ENCODE measurements around the gene DDX54.

DDX54 gene, protein sequence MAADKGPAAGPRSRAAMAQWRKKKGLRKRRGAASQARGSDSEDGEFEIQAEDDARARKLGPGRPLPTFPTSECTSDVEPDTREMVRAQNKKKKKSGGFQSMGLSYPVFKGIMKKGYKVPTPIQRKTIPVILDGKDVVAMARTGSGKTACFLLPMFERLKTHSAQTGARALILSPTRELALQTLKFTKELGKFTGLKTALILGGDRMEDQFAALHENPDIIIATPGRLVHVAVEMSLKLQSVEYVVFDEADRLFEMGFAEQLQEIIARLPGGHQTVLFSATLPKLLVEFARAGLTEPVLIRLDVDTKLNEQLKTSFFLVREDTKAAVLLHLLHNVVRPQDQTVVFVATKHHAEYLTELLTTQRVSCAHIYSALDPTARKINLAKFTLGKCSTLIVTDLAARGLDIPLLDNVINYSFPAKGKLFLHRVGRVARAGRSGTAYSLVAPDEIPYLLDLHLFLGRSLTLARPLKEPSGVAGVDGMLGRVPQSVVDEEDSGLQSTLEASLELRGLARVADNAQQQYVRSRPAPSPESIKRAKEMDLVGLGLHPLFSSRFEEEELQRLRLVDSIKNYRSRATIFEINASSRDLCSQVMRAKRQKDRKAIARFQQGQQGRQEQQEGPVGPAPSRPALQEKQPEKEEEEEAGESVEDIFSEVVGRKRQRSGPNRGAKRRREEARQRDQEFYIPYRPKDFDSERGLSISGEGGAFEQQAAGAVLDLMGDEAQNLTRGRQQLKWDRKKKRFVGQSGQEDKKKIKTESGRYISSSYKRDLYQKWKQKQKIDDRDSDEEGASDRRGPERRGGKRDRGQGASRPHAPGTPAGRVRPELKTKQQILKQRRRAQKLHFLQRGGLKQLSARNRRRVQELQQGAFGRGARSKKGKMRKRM

DNA sequence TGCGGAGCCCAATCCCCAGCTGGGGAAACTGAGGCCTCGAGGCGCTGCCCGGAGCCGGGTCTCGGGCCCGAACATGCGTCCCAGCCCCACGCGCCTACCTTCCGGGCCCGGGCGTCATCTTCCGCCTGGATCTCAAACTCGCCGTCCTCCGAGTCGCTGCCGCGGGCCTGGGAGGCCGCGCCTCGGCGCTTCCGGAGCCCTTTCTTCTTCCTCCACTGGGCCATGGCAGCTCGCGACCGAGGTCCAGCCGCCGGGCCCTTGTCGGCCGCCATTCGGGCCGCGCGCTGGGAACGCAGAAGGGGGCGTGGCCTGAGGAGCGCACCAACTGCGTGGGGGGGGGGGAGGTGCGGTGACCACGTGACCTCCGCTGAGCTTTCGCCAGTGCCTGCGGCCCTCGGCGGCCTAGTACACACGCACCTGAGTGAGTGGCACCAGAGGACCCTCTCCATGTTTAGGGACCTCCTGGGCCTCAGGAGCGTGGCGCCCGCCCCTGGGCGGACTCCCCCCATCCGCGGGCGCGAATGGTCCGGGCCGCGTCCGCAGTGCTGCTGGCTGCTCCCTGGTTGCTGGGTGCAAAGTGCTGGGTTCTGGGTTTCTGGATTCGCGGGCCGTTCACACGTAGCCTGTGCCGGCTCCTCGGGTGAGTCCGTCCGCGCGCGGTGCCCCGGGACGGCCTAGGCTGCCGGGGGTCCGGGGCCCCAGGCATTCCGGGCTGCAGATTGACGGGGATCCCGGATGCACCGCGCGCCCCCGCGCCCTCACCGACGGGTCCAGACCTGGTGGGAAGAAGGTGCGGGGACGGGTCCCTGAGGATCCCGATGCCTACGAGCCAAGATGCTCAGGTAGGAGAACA is at the start of gene DDX54, which contains the start of gene RITA1:
Gene DDX54 (minus strand): TSS at position 299 of the 853 bp plus-strand sequence. CDS start 27 bp downstream, at position 272.
Gene RITA1 (plus strand): TSS at position 542 of the 853 bp plus-strand sequence. CDS start 1,026 bp downstream, outside the sequence.
- DNase-seq (ENCODE audit: low read depth in 2 of 2), result no peak

DNA sequence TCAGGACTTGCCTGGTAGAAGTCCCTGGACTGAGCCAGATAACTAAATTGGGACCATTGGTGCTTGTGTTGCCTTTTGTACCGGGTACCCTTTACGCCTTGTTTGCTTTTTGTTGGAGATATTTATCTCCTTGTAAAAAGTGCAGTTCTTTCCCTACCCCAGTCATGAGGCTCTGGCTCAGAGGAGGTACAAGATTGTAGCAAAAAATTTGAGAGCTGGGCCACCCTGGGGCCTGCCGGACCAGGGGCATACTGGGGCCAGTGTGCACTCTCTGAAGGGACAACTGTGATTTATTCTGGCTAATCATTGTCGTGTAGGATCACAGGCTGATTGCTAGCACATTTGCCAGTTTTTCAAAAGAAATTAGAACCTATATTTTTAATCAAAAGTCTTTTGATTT is 49.2 kb upstream of the DDX54 start:
- no peak for DNase-seq (ENCODE audit: low read depth in 2 of 2)

DNA sequence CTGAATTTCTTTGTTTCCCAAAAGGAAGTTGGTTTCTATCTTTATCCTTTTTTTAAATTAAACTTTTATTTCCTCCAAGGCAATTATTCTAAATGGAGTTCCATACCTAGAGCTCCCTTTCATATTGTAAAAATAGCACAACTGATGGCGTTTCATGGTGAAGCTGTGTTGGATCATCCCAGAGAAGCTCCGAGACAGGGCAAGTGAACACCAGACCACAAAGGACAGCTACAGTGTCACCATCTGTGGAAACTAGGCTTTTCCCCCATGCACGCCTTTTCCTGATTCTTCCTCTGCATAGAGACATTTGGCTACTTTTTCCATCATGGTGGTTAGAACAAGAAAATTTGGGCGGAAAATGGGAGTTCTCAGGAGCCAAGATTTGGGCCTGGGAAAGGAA is 48.7 kb upstream of the DDX54 start:
- no peak for DNase-seq (ENCODE audit: low read depth in 2 of 2)

DNA sequence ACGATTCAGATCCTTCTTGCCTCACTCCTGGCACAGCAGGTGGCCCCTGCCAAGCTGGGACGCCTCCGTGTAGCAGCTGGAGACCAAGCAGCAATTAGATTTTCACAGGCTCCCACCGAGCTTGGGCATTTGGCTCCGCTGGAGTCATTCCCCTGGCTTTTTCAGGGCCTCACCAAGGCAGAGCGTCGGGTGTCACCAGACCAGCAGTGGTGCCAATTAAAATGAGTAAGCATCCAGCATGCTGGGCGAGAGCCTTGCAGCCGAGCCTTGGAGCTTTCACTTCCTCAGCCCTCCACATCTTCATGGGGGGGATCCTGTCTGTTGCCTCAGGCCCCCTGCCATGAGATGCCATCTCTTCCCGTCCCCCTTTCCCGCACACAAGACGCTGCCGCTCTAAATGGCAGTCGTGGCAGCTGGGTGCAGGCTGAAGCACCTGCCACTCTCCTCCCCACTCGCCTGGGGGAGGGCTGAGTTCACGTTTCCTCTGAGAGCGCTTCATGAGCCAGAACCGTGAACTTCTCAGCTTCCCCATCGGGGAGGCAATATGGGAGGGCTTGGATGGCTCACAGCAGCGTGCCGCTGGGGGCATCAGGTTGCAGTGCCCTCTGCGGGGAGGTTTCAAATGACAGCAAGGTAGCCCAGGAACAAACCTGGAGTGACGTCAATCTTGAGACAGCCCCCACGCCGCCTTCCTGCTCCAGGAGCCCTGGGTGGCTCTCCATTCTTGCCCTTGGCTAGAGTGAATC is 47.7 kb upstream of the DDX54 start:
- no peak for DNase-seq (ENCODE audit: low read depth in 2 of 2)

DNA sequence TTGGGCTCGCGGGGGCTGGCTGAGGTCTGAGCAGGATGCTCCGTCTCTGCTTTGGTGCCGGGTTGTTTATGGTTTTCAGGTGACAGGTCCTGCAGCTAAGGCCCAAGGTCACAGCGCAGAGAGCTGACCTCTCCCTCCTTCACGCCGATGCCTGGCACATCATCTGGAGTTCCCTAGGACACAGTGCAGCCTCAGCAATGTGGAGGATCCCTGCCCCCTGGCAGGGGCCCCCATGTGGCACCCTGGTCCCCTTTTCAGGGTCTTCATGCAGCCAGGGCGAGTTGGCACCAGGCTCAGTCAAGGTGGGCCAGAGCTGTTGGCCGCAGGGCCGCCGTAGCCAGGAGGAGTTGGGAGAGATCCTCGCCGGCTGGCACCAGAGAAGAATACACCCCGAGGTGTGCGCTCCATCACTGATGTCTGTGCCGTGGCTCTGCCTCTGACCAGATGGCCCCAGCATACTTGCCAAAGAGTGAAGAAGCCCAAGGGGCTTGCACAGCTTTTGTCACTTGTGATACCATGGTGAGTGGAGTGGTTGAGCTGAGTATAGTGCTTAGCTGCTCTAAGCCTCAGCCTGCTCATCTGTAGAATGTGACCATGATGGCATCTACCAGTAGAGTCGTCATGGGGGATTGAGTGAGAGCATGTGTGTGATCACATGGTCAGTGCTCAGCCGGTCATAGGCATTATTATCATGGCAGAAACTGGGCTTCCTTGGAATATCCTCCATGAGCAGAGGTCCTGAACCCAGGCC is 47.0 kb upstream of the DDX54 start:
- DNase-seq (ENCODE audit: low read depth in 2 of 2), result no peak

DNA sequence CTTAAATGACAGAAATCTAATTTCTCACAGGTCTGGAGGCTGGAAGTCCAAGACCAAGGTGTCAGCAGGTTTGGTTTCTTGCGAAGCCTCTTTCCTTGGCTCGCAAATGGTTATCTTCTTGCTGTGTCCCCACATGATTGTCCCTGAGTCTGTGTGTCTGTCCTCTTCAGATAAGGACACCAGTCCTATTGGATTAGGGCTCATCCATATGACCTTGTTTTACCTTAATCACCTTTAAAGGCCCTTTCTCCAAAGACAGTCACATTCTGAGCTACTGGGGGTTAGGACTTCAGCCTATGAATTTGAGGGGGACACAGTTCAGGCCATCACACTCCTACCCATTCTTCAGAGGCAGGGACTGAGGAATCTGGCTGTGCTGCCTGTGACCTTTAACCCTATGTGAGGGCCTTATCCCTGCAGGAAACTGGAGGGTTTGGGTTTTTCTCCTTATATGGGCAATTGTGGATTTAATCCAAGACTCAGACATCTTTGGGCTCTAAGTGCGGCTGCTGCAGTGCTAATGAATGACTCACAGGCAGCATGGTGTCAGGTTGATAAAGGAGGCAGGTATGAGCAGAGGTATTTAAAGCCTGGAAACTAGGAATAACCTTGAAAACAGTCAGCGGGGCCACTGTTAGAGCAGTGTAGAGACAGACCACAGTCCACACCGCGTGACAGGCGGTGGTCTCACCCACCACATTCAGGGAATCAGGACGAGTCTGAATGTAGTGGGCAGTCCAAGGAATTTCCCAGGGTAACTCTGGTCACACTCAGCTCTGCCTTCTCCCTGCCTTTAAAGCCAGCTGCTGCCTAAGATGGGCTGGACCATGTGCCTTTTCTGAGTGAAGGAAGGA is 46.2 kb upstream of the DDX54 start:
- no peak for DNase-seq (ENCODE audit: low read depth in 2 of 2)

DNA sequence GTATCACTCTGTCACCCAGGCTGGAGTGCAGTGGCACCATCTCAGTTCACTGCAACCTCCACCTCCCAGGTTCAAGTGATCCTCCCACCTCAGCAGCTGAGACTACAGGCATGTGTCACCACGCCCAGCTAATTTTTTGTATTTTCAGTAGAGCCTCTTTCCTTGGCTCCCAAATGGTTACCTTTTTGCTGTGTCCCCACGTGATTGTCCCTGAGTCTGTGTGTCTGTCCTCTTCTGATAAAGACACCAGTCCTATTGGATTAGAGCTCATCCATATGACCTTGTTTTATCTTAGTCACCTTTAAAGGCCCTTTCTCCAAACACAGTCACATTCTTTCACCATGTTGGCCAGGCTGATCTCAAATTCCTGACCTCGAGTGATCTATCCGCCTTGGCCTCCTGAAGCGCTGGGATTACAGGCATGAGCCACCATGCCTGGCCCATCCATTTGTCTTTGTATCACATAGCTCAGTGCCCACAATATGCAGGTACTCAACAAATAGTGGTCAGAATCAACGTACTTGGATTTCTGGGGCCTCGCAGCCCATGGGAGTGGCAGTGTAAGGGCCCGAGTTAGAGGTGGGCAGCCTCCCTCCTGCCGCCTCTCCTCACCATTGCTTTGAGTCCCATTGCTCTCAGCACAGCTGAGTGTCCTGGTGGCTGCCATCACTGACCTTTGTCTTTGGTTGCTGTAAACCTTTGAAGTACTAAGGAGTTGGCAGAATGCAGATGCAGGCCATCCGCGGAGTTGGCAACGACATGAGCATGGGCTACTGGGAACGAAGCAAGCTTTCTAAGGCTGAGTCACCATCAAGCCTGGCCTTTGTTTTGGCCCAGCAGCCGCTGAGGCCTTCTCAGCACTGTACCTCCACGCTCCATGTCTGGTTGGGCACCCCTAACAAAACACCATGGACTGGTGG is 45.3 kb upstream of the DDX54 start:
- DNase-seq (ENCODE audit: low read depth in 2 of 2), result no peak

DNA sequence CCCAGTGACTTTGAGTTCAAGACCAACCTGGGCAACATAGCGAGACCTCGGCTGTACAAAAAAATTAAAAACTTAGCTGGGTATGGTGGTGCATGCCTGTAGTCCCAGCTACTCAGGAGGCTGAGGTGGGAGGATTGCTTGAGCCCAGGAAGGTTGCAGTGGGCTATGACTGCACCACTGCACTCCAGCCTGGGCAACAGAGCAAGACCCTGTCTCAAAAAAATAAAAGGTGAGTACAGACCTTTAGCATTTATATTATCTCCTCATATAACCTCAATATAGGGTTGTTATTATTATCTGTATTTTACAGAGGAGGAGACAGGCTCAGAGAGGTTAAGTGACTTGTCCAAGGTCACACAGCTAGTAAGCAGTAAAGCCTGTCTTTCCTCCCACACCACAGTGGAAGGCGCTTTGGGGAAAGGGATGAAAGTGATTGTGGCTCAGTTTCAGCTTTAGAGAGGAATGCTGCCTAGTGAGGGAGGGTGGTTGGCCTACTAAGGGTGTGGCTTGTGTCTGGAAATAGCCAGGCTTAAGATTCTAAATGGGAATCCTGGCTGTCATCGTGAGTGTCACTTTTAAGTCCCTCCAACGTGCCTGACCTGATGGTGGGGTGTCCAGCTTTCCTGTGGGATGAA is 43.2 kb upstream of the DDX54 start:
- DNase-seq (ENCODE audit: low read depth in 2 of 2), result no peak

DNA sequence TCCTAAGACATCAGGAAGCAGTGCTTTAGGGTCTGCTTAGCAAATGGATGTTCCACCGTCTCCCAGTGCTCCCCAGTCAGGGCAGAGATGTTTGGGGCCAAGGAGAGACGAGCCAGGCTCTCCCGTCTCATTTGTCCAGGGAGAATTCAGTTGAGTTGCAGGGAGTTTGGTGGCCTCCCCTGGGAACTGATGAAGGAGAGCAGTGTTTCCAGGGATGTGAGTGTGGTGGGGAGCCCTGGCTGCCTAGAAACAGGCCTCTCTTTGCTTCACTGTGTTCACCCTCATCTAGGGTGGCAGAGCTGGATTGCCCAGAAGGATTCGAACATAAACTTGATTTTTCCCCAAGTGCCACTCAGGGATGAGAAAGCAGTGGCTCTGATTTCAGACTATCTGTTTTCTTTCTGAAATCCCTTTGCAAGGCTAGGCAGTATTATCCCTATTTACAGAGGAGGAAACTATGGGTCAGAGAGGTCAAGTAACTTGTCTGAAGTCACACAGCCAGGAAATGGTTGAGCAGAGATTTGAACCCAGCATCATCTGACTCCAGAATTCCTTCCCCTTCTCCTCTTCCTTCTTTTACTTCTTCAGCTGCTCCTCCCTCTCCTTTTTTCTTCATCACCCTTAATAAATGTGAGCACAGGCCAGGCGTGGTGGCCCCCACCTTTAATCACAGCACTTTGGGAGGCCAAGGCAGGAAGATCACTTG is 42.6 kb upstream of the DDX54 start:
- no peak for DNase-seq (ENCODE audit: low read depth in 2 of 2)

DNA sequence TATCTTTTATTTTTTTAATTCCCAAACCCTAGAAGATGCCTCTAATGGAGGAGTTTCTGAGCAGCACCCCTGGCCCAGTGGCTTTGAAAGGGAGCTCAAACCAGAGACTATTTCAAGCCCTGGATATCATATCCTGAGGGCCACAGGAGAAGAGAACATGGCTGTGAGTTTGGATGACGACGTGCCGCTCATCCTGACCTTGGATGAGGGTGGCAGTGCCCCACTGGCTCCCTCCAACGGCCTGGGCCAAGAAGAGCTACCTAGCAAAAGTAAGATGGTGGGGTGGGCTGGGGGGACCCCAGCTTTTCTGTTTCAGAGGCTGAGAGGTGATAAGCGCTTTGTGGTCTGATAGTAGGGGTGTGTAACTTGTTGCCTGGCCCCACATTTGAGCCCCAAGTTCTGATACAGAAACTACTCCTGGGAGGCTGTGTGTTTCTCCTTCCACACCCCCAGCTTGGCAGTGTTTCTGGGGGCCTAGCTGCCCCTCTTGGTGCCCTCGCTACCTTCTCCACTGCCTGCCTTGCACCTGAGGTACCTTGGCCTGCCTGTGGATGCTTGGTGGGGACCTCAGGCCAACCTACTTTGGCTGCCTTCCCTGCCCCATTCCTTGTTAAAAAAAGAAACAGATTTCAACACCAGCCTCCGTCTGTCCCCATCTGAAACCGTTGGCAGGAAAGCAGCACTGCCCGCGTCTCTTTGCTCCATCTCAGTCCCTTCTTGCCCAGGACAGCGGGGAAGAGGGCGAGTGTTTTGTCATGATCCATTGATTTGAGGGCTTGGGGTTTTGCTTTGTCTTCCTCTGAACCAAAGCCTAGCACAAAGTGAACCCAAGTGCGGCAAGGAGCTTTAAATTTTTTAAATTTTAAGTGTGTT is 41.7 kb upstream of the DDX54 start:
- DNase-seq (ENCODE audit: low read depth in 2 of 2), result no peak

DNA sequence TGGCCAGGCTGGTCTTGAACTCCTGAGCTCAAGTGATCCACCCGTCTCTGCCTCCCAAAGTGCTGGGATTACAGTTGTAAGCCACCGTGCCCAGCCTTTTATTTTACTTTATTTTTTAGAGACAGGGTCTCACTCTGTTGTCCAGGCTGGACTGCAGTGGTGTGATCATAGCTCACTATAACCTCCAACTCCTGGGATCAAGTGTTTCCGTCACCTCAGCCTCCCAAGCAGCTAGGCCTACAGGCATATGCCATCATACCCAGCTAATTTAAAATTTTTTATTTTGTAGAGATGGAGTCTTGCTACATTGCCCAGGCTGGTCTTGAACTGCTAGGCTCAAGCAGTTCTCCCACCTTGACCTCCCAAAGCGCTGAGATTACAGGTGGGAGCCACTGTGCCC is 39.7 kb upstream of the DDX54 start:
- DNase-seq (ENCODE audit: low read depth in 2 of 2), result no peak

DNA sequence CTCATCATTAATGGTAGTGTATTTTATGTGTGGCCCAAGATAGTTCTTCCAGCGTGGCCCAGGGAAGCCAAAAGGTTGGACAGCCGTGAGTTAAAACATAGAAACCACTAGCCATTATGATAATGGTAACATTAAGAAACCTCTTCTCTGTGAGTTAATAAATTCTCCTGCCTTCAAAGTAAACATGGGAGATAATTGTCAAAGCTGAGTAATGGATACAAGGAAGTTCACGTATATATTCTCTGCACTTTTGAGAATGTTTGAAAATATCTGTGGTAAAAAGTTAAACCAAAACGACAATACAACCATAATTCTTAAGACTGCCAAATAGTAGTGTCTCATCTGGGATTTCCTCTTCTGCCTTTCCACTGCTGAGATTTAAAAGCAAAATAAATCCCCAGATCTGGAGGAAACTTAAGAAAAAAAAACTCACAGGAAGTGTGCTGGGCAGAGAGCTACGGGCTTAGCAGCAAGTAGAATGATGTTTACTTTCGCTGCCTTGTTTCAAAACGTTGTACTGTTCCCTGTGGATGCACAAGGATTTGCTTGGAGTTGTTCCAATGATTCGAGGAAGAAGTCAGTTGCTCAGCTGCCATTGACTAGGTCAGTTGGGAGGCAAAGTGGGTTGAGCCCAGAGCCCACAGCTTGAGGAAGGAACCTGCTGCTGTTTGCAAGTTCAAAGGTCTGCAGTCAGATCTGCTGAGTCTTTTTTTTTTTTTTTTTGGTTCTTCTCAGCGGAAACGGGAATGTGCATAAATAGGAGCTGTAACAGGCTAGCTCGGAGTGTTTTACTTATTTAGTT is 37.7 kb upstream of the DDX54 start:
- peak in 1 of 2 experiments; percentile 62 for DNase-seq (ENCODE audit: low read depth in 2 of 2)

DNA sequence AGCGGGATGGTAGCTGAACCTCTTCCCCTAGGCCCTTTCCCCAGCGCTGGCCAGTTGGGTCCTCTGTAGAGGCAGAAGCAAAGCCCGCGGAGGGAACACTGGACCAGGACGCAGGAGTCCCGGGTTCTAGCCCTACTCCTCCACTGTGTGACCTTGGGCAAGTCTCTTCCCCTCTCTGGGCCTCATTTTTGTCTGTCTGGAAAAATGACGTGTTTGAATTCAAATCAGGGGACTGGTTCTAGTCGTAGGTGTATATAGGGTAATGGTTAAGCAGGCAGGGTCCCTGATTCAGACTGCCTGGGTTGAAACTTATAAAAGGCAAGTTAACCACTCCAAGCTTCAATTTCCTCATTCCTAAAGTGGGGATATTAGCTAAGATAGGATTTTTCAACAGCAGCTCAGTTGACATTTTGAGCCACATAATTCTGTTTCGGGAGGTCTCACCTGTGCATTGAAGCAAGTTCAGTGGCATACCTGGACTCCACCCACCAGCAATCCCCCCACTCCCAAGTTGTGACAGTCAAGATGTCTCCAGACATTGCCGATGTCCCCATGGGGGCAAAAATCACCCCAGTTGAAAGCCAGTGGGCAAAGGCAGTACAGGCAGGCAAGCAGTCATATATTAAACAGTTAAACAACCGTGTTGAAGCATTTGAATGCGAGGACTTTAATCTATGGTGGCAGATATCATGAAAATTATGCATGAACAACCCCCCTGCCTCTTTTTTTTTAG is 36.9 kb upstream of the DDX54 start:
- DNase-seq (ENCODE audit: low read depth in 2 of 2), result no peak

DNA sequence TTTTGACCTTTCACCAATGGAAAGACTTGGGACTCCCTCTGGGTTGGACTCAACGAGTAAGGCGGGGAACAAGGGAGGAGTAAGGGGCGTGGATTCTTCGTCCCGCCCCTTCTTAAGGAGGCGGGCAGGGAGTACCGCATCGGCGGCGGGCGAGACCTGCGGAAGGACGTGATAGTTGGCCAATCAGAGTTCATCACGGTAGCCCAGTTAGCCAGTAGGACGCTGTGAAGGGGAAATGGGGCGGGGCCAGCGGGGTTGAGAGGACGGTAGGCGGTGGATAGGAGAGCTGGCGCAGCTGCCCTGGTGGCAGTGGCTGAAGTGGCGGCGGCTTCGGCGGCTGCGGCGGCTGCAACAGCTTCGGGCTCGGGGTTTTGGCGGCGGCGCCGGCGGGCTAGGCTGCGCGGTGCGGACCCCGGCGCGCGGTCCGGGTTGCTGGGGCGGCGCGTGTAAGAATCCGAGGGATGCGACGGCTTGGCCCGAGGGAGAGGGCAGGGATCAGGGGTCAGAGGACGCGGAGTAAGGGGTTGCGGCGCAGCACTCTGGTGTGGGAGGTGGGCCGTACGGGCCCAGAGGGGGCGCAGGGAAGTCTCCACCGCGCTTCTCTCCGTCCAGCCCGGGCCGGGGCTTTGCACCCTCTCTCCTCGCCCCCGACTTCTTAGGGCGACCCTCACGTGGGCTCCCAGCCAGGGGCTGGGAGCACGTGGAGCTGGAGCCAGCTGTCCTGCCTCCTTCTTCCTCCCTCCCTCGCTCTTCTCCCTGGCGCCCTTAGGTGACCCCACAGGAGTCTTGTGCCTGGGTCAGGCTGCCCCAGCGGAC is 36.1 kb upstream of the DDX54 start, which contains the start of gene TPCN1:
Gene TPCN1 (plus strand): TSS at position 284 of the 816 bp plus-strand sequence. CDS start 5,389 bp downstream, outside the sequence.
- peak; percentile 100 for DNase-seq (ENCODE audit: low read depth in 2 of 2)

Data from fibroblast of skin of left biceps (primary cell).